IMR-90 (cell line): ENCODE results near the gene CHIT1. TPM values are rescaled to one million over a fixed set of nuclear protein-coding genes. Genes with fewer than 3 reads are reported as not detected.
A peak's percentile ranks its signal among the peaks of the same experiment; 100 is the strongest.

ENCODE experiments used
- ATAC-seq: fragments of 200-7000 bp; cut with Tn5 transposase; 2 replicates; pipeline ENCODE4 v1.9.1; 2020; ENCODE audit warnings: low read depth, mild to moderate bottlenecking, moderate library complexity
- BruUV-seq: library from RNA; stranded (reverse); fragments of 400-500 nt; replicated peaks from 2 replicates; lab custom pipeline; 2021; lab: Mats Ljungman, UMichigan
- CTCF ChIA-PET: fragments of 300-600 bp; formaldehyde crosslinking; extraction: SDS; loops from one replicate; lab custom pipeline; 2021; ENCODE audit warnings: antibody characterized with exemption; lab: Yijun Ruan, JAX
- POLR2A ChIA-PET: fragments of 300-600 bp; sonication (Branson Sonifier 250); formaldehyde crosslinking; loops from one replicate; lab custom pipeline; 2022; ENCODE audit warnings: antibody characterized with exemption; ENCODE audit not compliant: unreplicated experiment; lab: Charles Lee
- DNase-seq: peaks from one replicate; pipeline ENCODE4 v3.0.0; 2013
- H2AFZ ChIP-seq: replicated peaks from 2 replicates; pipeline ENCODE3; 2013; ENCODE audit warnings: low read length, mild to moderate bottlenecking; ENCODE audit not compliant: poor library complexity
- H2AK5ac ChIP-seq: 2 replicates; pipeline ENCODE4 v1.6.1; 2013; ENCODE audit warnings: low read depth, low read length, inconsistent platforms
- H2AK9ac ChIP-seq: replicated peaks from 2 replicates; pipeline ENCODE3; 2013; ENCODE audit warnings: mild to moderate bottlenecking, low read depth, low read length, moderate library complexity; ENCODE audit not compliant: poor library complexity
- H2BK120ac ChIP-seq: 2 replicates; pipeline ENCODE4 v1.6.1; 2013; ENCODE audit warnings: low read depth, low read length, inconsistent platforms
- H2BK15ac ChIP-seq: 3 replicates; pipeline ENCODE4 v1.6.1; 2013; ENCODE audit warnings: low read depth, low read length, inconsistent platforms
- H2BK20ac ChIP-seq: 2 replicates; pipeline ENCODE4 v1.6.1; 2013; ENCODE audit warnings: low read depth, mild to moderate bottlenecking, inconsistent platforms, low read length, moderate library complexity
- H2BK5ac ChIP-seq: 2 replicates; pipeline ENCODE4 v1.6.1; 2013; ENCODE audit warnings: mild to moderate bottlenecking, low read depth, low read length, inconsistent platforms; ENCODE audit not compliant: poor library complexity, severe bottlenecking
- H3K14ac ChIP-seq: replicated peaks from 2 replicates; pipeline ENCODE4 v1.6.1; 2013; ENCODE audit warnings: low read depth, low read length, inconsistent platforms
- H3K18ac ChIP-seq: 2 replicates; pipeline ENCODE4 v1.6.1; 2013; ENCODE audit warnings: low read depth, low read length, control low read depth
- H3K23ac ChIP-seq: 2 replicates; pipeline ENCODE4 v1.6.1; 2013; ENCODE audit warnings: low read depth, low read length, inconsistent platforms
- H3K27ac ChIP-seq: 2 replicates; pipeline ENCODE4 v1.5.1; 2013; ENCODE audit warnings: mild to moderate bottlenecking, control low read depth, low read length; ENCODE audit not compliant: insufficient read depth
- H3K27me3 ChIP-seq: 2 replicates; pipeline ENCODE4 v1.6.1; 2013; ENCODE audit warnings: low read length; ENCODE audit not compliant: control insufficient read depth, insufficient read depth
- H3K36me3 ChIP-seq: 2 replicates; pipeline ENCODE4 v1.6.1; 2013; ENCODE audit warnings: low read length, mixed read lengths; ENCODE audit not compliant: control insufficient read depth, insufficient read depth
- H3K4ac ChIP-seq: 2 replicates; pipeline ENCODE4 v1.6.1; 2013; ENCODE audit warnings: low read depth, low read length, inconsistent platforms
- H3K4me1 ChIP-seq: 2 replicates; pipeline ENCODE4 v1.6.1; 2013; ENCODE audit warnings: low read length, mixed read lengths; ENCODE audit not compliant: control insufficient read depth, insufficient read depth
- H3K4me2 ChIP-seq: 2 replicates; pipeline ENCODE4 v1.6.1; 2013; ENCODE audit warnings: low read depth, mild to moderate bottlenecking, control low read depth, low read length, moderate library complexity
- H3K4me3 ChIP-seq: 2 replicates; pipeline ENCODE4 v1.5.1; 2013; ENCODE audit warnings: low read depth, mild to moderate bottlenecking, control low read depth, low read length, moderate library complexity; ENCODE audit not compliant: insufficient read depth
- H3K56ac ChIP-seq: 2 replicates; pipeline ENCODE4 v1.6.1; 2013; ENCODE audit warnings: low read length, inconsistent platforms; ENCODE audit not compliant: insufficient read depth; ENCODE audit errors: extremely low read depth
- H3K79me1 ChIP-seq, 2 experiments: 2 replicates each; pipeline ENCODE4 v1.6.1; 2013; ENCODE audit warnings: low read length in 2 of 2, inconsistent platforms in 1 of 2, low read depth in 1 of 2
- H3K9ac ChIP-seq: 2 replicates; pipeline ENCODE4 v1.6.1; 2013; ENCODE audit warnings: low read depth, low read length, control low read depth
- H3K9me1 ChIP-seq: 2 replicates; pipeline ENCODE4 v1.6.1; 2013; ENCODE audit warnings: low read length, inconsistent platforms; ENCODE audit not compliant: insufficient read depth
- H3K9me3 ChIP-seq: 2 replicates; pipeline ENCODE4 v1.6.1; 2013; ENCODE audit warnings: low read length; ENCODE audit not compliant: control insufficient read depth, insufficient read depth
- H4K20me1 ChIP-seq: 2 replicates; pipeline ENCODE4 v1.6.1; 2013; ENCODE audit warnings: low read length, inconsistent platforms; ENCODE audit not compliant: insufficient read depth
- H4K5ac ChIP-seq: 2 replicates; pipeline ENCODE4 v1.6.1; 2013; ENCODE audit warnings: mild to moderate bottlenecking, low read depth, low read length, control low read depth
- H4K8ac ChIP-seq, 2 experiments: 2 replicates each; pipeline ENCODE4 v1.6.1; 2013; ENCODE audit warnings: low read depth in 2 of 2, low read length in 2 of 2, control low read depth in 1 of 2, inconsistent platforms in 1 of 2
- H4K91ac ChIP-seq: 2 replicates; pipeline ENCODE4 v1.6.1; 2013; ENCODE audit warnings: low read depth, low read length, inconsistent platforms; ENCODE audit not compliant: insufficient read depth
- CEBPB ChIP-seq: IDR thresholded peaks from 2 replicates; pipeline ENCODE4 v1.6.1; 2012; ENCODE audit warnings: low read depth, low read length, improper control_type of control experiment
- CHD1 ChIP-seq: IDR thresholded peaks from 2 replicates; pipeline ENCODE4 v1.6.1; 2012; ENCODE audit warnings: low read depth, low read length, improper control_type of control experiment
- FOS ChIP-seq: fragments of 150-350 bp; IDR thresholded peaks from 2 replicates; pipeline ENCODE4 v1.6.1; 2016; ENCODE audit warnings: low read depth, low read length
- MAFK ChIP-seq: IDR thresholded peaks from 2 replicates; pipeline ENCODE4 v1.6.1; 2012; ENCODE audit warnings: low read depth, low read length, improper control_type of control experiment
- MAZ ChIP-seq: IDR thresholded peaks from 2 replicates; pipeline ENCODE4 v1.6.1; 2012; ENCODE audit warnings: low read depth, mild to moderate bottlenecking, low read length, improper control_type of control experiment, moderate library complexity, borderline replicate concordance
- MXI1 ChIP-seq: IDR thresholded peaks from 2 replicates; pipeline ENCODE4 v1.6.1; 2012; ENCODE audit warnings: low read depth, mild to moderate bottlenecking, low read length, moderate library complexity, borderline replicate concordance
- NFE2L2 ChIP-seq: fragments of 150-350 bp; IDR thresholded peaks from 2 replicates; pipeline ENCODE4 v1.6.1; 2016; ENCODE audit warnings: low read depth, mild to moderate bottlenecking, low read length
- POLR2A ChIP-seq: IDR thresholded peaks from 2 replicates; pipeline ENCODE4 v1.6.1; 2012; ENCODE audit warnings: mild to moderate bottlenecking, low read depth, low read length
- RAD21 ChIP-seq: IDR thresholded peaks from 2 replicates; pipeline ENCODE4 v1.6.1; 2012; ENCODE audit warnings: low read length, improper control_type of control experiment
- RCOR1 ChIP-seq: IDR thresholded peaks from 2 replicates; pipeline ENCODE4 v1.6.1; 2012; ENCODE audit warnings: mild to moderate bottlenecking, low read length, improper control_type of control experiment; ENCODE audit not compliant: insufficient replicate concordance
- RFX5 ChIP-seq: IDR thresholded peaks from 2 replicates; pipeline ENCODE4 v1.8.0; 2012; ENCODE audit warnings: low read depth, mild to moderate bottlenecking, low read length, moderate library complexity
- SMC3 ChIP-seq: fragments of 150-350 bp; IDR thresholded peaks from 2 replicates; pipeline ENCODE4 v1.6.1; 2016; ENCODE audit warnings: low read depth, mild to moderate bottlenecking, antibody characterized with exemption, low read length, moderate library complexity
- WGBS, 2 experiments: methylation state at CpG; one replicate each; pipeline versions ENCODE4 v1.1.5 to v1.1.7; 2013; ENCODE audit warnings: missing lambda C conversion rate in 2 of 2; ENCODE audit not compliant: insufficient read length in 1 of 2; ENCODE audit errors: extremely low coverage in 2 of 2; 5-methylcytosine and 5-hydroxymethylcytosine counted together
- dilution Hi-C: fragments of 300-500 bp; cut with HindIII; formaldehyde crosslinking; loops from one replicate; pipeline ENCODE4 v1.14.3; 2018; ENCODE audit warnings: low sequenced_read_pairs; ENCODE audit not compliant: unreplicated experiment
- in situ Hi-C: fragments of 300-500 bp; cut with MboI; formaldehyde crosslinking; loops from 3 replicates; pipeline ENCODE4 v1.14.3; 2019; ENCODE audit warnings: low sequenced_read_pairs, inconsistent platforms, mixed read lengths
- intact Hi-C: fragments of 100-400 bp; cut with micrococcal nuclease; formaldehyde crosslinking; loops from 2 replicates; pipeline ENCODE4 v1.10.0; 2022
- polyA plus RNA-seq, 3 experiments: library from polyadenylated mRNA; depleted of rRNA; stranded (reverse); fragments of >200 nt; gene quantifications; 2 replicates each; pipeline ENCODE4 v1.2.3, GENCODE V29; 2012; ENCODE audit warnings: low replicate concordance in 1 of 3
- total RNA-seq: library from RNA; depleted of rRNA; stranded (reverse); fragments of >200 nt; gene quantifications from 2 replicates; pipeline ENCODE4 v1.2.3, GENCODE V29; 2012
- TF ChIP-seq, protein P1 (sequence below): conservative IDR thresholded peaks from 2 replicates; pipeline ENCODE4 v1.5.1; 2012; ENCODE audit warnings: mild to moderate bottlenecking, low read depth, low read length, improper control_type of control experiment
- TF ChIP-seq, protein P2 (sequence below): fragments of 150-350 bp; IDR thresholded peaks from 2 replicates; pipeline ENCODE4 v1.6.1; 2016; ENCODE audit warnings: low read depth, mild to moderate bottlenecking, low read length, moderate library complexity, borderline replicate concordance
- TF ChIP-seq, protein P3 (sequence below): fragments of 150-350 bp; IDR thresholded peaks from 2 replicates; pipeline ENCODE4 v1.6.1; 2017; ENCODE audit warnings: mild to moderate bottlenecking, antibody characterized with exemption, low read length, low read depth

The CHIT1 gene
- total and polyA plus RNA-seq, 2 of the 4 experiments (the other 2 are of a cell fraction): not detected

DNA sequence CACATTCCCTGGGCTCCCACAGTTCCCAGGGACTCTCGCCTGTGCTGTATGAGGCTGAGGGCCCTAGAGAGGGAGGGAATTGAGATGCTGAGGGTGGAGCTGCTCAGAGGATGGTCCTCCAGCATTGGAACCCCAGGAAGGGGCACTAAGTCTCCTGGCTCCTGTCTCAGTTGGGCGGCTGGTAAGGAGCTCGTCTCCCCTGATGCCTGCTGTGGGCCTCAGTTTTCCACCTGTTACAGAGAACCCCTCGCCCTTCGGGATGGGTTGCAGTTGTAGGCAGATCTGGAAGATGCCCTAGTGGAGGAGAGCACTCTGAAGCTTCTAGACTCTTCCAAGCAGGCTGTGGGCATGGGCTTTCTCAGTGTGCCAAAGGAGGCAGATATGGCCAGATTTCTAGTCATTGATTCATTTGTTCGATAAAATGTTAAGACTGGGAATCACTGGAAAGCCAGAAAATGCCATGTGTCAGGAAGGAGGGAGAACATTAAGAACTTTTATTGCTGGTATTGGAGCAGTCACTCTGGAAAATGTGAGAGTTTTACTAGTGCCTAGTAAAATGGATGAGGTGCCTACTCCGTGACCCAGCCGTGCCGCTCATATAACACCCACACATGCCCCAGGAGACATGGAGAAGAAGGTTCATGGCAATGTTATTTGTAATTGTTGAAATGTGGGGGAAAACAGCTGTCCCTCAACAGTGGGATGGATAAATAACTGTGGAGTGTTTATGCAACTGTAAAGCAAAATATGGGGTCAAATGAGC lies 53.0 kb downstream of the CHIT1 start:
- dilution Hi-C loops: no loop called here
- H4K20me1 ChIP-seq: no peaks in the 10 kb centered on the region
- no peak overlapping the region for H3K4me2 ChIP-seq
- 0 out of 2 replicates have a peak overlapping the region, but pooled peaks have one; percentile 27 for H2AK5ac ChIP-seq
- H2BK15ac ChIP-seq: peak overlapping the region; percentile 31; the same call in 1 of the 3 replicates
- H3K4me1 ChIP-seq: peaks cover 22% of the 10 kb centered on the region
- H4K91ac ChIP-seq: no peak overlapping the region
- no peak overlapping the region for H3K23ac ChIP-seq
- H3K27me3 ChIP-seq: no peaks in the 10 kb centered on the region; the same call in 1 of the 2 replicates
- no peak overlapping the region for H2AFZ ChIP-seq
- ATAC-seq (no peak), DNase-seq (no peak)
- H2BK20ac ChIP-seq: peak overlapping the region; percentile 8; the same call in 1 of the 2 replicates
- no peak overlapping the region for H3K56ac ChIP-seq
- TF ChIP-seq POLR2A (no peak), MXI1 (no peak), CHD1 (no peak), SMC3 (no peak), NFE2L2 (no peak), RFX5 (no peak), MAFK (no peak), MAZ (no peak), FOS (no peak), RAD21 (no peak), RCOR1 (no peak), CEBPB (no peak)
- TF ChIP-seq, protein P1, sequence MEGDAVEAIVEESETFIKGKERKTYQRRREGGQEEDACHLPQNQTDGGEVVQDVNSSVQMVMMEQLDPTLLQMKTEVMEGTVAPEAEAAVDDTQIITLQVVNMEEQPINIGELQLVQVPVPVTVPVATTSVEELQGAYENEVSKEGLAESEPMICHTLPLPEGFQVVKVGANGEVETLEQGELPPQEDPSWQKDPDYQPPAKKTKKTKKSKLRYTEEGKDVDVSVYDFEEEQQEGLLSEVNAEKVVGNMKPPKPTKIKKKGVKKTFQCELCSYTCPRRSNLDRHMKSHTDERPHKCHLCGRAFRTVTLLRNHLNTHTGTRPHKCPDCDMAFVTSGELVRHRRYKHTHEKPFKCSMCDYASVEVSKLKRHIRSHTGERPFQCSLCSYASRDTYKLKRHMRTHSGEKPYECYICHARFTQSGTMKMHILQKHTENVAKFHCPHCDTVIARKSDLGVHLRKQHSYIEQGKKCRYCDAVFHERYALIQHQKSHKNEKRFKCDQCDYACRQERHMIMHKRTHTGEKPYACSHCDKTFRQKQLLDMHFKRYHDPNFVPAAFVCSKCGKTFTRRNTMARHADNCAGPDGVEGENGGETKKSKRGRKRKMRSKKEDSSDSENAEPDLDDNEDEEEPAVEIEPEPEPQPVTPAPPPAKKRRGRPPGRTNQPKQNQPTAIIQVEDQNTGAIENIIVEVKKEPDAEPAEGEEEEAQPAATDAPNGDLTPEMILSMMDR: no peak
- TF ChIP-seq, protein P2, sequence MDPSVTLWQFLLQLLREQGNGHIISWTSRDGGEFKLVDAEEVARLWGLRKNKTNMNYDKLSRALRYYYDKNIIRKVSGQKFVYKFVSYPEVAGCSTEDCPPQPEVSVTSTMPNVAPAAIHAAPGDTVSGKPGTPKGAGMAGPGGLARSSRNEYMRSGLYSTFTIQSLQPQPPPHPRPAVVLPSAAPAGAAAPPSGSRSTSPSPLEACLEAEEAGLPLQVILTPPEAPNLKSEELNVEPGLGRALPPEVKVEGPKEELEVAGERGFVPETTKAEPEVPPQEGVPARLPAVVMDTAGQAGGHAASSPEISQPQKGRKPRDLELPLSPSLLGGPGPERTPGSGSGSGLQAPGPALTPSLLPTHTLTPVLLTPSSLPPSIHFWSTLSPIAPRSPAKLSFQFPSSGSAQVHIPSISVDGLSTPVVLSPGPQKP: no peak
- TF ChIP-seq, protein P3, sequence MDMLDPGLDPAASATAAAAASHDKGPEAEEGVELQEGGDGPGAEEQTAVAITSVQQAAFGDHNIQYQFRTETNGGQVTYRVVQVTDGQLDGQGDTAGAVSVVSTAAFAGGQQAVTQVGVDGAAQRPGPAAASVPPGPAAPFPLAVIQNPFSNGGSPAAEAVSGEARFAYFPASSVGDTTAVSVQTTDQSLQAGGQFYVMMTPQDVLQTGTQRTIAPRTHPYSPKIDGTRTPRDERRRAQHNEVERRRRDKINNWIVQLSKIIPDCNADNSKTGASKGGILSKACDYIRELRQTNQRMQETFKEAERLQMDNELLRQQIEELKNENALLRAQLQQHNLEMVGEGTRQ: no peak
- no peak overlapping the region; the same call in 1 of the 2 replicates for H3K18ac ChIP-seq
- H3K9me3 ChIP-seq: no peaks in the 10 kb centered on the region
- no peak overlapping the region for H2AK9ac ChIP-seq
- H3K4ac ChIP-seq: peak overlapping the region; percentile 19; the same call in 1 of the 2 replicates
- no TSS peak for BruUV-seq
- intact Hi-C loops: no loop called here
- H3K14ac ChIP-seq: peak overlapping the region; percentile 68
- H2BK120ac ChIP-seq: peak overlapping the region; percentile 36; the same call in 1 of the 2 replicates
- no peak overlapping the region for H3K4me3 ChIP-seq
- H3K79me1 ChIP-seq: no peaks in the 10 kb centered on the region
- no peak overlapping the region for H3K27ac ChIP-seq
- no peak overlapping the region for H4K8ac ChIP-seq
- H3K9me1 ChIP-seq: peaks cover 15% of the 10 kb centered on the region; the same call in 1 of the 2 replicates
- in situ Hi-C loops: no loop called here
- H2BK5ac ChIP-seq: no peak overlapping the region
- H3K9ac ChIP-seq: no peak overlapping the region
- POLR2A ChIA-PET: no interaction called here
- H4K5ac ChIP-seq: no peak overlapping the region
- H3K36me3 ChIP-seq: no peaks in the 10 kb centered on the region
- WGBS, 2 experiments: 71% methylated on average over 1 of the region's 9 CpGs; no CpG with 5 or more reads in 1 of the 2 experiments
- CTCF ChIA-PET: no interaction called here
